Measurements from ENCODE around the gene LMNA. TPM values are rescaled to one million over a fixed set of nuclear protein-coding genes. Genes with fewer than 3 reads are reported as not detected.

The LMNA gene
- total and polyA plus RNA-seq, 2 of the 4 experiments (the other 2 are of a cell fraction) = 563 to 755 TPM

- no peak for TF ChIP-seq BHLHE40 (IDR thresholded peaks at IDR 0.05; ENCODE audit: low read depth, low read length)
- TF ChIP-seq RAD21 (IDR thresholded peaks at IDR 0.05; ENCODE audit: low read length) = peak; percentile 8; the same call in 1 of the 2 replicates
- TF ChIP-seq NFE2L2 (IDR thresholded peaks at IDR 0.05; ENCODE audit: low read depth, low read length) = peak; percentile 56
These were observed 9.1 kb downstream of the LMNA start (continued) for GRCh38 chr1:156123356-156124196.
